OCI-LY7 (cell line): Measurements from ENCODE around the gene KLF13. TPM values are rescaled to one million over a fixed set of nuclear protein-coding genes. Genes with fewer than 3 reads are reported as not detected.
A peak's percentile ranks its signal among the peaks of the same experiment; 100 is the strongest.

ENCODE experiments used
- BruUV-seq: library from RNA; stranded (reverse); fragments of 400-500 nt; replicated peaks from 2 replicates; lab custom pipeline; 2021; lab: Mats Ljungman, UMichigan
- CTCF ChIA-PET: fragments of 300-600 bp; sonication (Branson Sonifier 250); formaldehyde crosslinking; loops from one replicate; lab custom pipeline; 2022; ENCODE audit warnings: antibody characterized with exemption; ENCODE audit not compliant: unreplicated experiment; lab: Charles Lee
- POLR2A ChIA-PET: fragments of 300-600 bp; sonication (Branson Sonifier 250); formaldehyde crosslinking; loops from one replicate; lab custom pipeline; 2022; ENCODE audit warnings: antibody characterized with exemption; lab: Charles Lee
- DNase-seq: peaks from one replicate; pipeline ENCODE4 v3.0.0-alpha.2; 2015; ENCODE audit warnings: low spot score
- H2AFZ ChIP-seq: fragments of 200-600 bp; sonication (generic), shearing (Covaris generic); 2 replicates; pipeline ENCODE4 v1.6.1; 2014; ENCODE audit warnings: mild to moderate bottlenecking, antibody characterized with exemption, low read length, moderate library complexity
- H3K27ac ChIP-seq: fragments of 200-600 bp; sonication (generic); 2 replicates; pipeline ENCODE4 v1.5.1; 2014; ENCODE audit warnings: mixed run types, low read depth, mild to moderate bottlenecking, moderate library complexity, low read length, inconsistent platforms; ENCODE audit not compliant: poor library complexity, severe bottlenecking
- H3K36me3 ChIP-seq: fragments of 200-600 bp; sonication (generic); 2 replicates; pipeline ENCODE4 v1.6.1; 2014; ENCODE audit warnings: mild to moderate bottlenecking, antibody characterized with exemption, low read length, moderate library complexity, mixed read lengths; ENCODE audit not compliant: insufficient read depth
- H3K4me1 ChIP-seq: fragments of 200-600 bp; sonication (generic); 2 replicates; pipeline ENCODE4 v1.5.1; 2014; ENCODE audit warnings: mild to moderate bottlenecking, low read length; ENCODE audit not compliant: insufficient read depth, poor library complexity, severe bottlenecking
- H3K4me2 ChIP-seq: fragments of 200-600 bp; sonication (generic); 2 replicates; pipeline ENCODE4 v1.6.1; 2014; ENCODE audit warnings: mild to moderate bottlenecking, low read length
- H3K4me3 ChIP-seq: fragments of 200-600 bp; sonication (generic); 2 replicates; pipeline ENCODE4 v1.5.1; 2014; ENCODE audit warnings: mild to moderate bottlenecking, low read depth, low read length; ENCODE audit not compliant: poor library complexity, severe bottlenecking
- H3K79me2 ChIP-seq: fragments of 200-600 bp; sonication (generic); 2 replicates; pipeline ENCODE4 v1.6.1; 2016; ENCODE audit warnings: low read depth, mild to moderate bottlenecking, low read length, moderate library complexity, mixed read lengths; ENCODE audit not compliant: insufficient read depth
- H3K9me2 ChIP-seq: fragments of 200-600 bp; sonication (generic); 2 replicates; pipeline ENCODE4 v1.6.1; 2016; ENCODE audit warnings: mild to moderate bottlenecking, low read length, mixed read lengths; ENCODE audit not compliant: insufficient read depth
- H3K9me3 ChIP-seq: fragments of 200-600 bp; sonication (generic); 2 replicates; pipeline ENCODE4 v1.6.1; 2014; ENCODE audit warnings: mild to moderate bottlenecking, mixed run types, low read length, mixed read lengths
- H4K20me1 ChIP-seq: fragments of 200-600 bp; sonication (generic); 2 replicates; pipeline ENCODE4 v1.6.1; 2014; ENCODE audit warnings: mild to moderate bottlenecking, antibody characterized with exemption, low read length, moderate library complexity, mixed read lengths; ENCODE audit not compliant: insufficient read depth
- CTCF ChIP-seq: fragments of 200-600 bp; sonication (generic); conservative IDR thresholded peaks from 2 replicates; pipeline ENCODE4 v1.5.1; 2014; ENCODE audit warnings: mild to moderate bottlenecking, antibody characterized with exemption, low read length, moderate library complexity, mixed read lengths
- EZH2phosphoT487 ChIP-seq: fragments of 200-600 bp; sonication (generic); IDR thresholded peaks from 2 replicates; pipeline ENCODE4 v1.6.1; 2018; ENCODE audit warnings: low read depth, borderline replicate concordance, mild to moderate bottlenecking, mixed run types, antibody characterized with exemption, low read length, moderate library complexity, mixed read lengths
- intact Hi-C: fragments of 100-400 bp; cut with micrococcal nuclease; formaldehyde crosslinking; loops from one replicate; pipeline ENCODE4 v1.10.0; 2022; ENCODE audit not compliant: unreplicated experiment
- total RNA-seq, 2 experiments: library from RNA; depleted of rRNA in 1 of 2; stranded (reverse); fragments of >200 nt in 1 of 2; shearing (Covaris generic) in 1 of 2; gene quantifications; 2 replicates each; pipeline ENCODE4 v1.2.3, GENCODE V29; 2014 to 2022

Gene KLF13
- total RNA-seq, 2 experiments from 2014 or later = 63.2 to 64.6 TPM

GRCh38 chr15:31374489-31374888 is 47.9 kb downstream of the KLF13 start:
- Histone ChIP-seq H4K20me1 (no peaks in the 10 kb centered on the region), H2AFZ (no peak overlapping the region), H3K9me2 (no peaks in the 10 kb centered on the region), H3K79me2 (peaks cover 22% of the 10 kb centered on the region), H3K4me2 (no peak overlapping the region), H3K27ac (no peak overlapping the region), H3K4me3 (no peak overlapping the region), H3K9me3 (peaks cover 2% of the 10 kb centered on the region), H3K4me1 (peaks cover 16% of the 10 kb centered on the region), H3K36me3 (peaks cover 77% of the 10 kb centered on the region)
- POLR2A ChIA-PET = interaction anchor here (0.6 kb wide), 1 partner anchor 145 kb away, joined by 3 read pairs; no protein-coding TSS in a partner anchor
- no peak for DNase-seq
- no TSS peak for BruUV-seq
- no peak for TF ChIP-seq CTCF
- TF ChIP-seq EZH2phosphoT487 = no peak
- CTCF ChIA-PET = no interaction called here
- intact Hi-C loops = no loop called here

GRCh38 chr15:31374986-31375385 is 48.4 kb downstream of the KLF13 start:
- H3K9me3 ChIP-seq = no peaks in the 10 kb centered on the region
- ChIA-PET CTCF (no interaction called here), POLR2A (no interaction called here)
- H3K36me3 ChIP-seq = peaks cover 80% of the 10 kb centered on the region
- H3K27ac ChIP-seq = no peak overlapping the region
- BruUV-seq = TSS peak; percentile 55
- no peaks in the 10 kb centered on the region for H4K20me1 ChIP-seq
- no peak overlapping the region for H3K4me3 ChIP-seq
- no peaks in the 10 kb centered on the region for H3K9me2 ChIP-seq
- no peak for DNase-seq
- peaks cover 17% of the 10 kb centered on the region for H3K79me2 ChIP-seq
- no peak overlapping the region for H2AFZ ChIP-seq
- no peak for TF ChIP-seq EZH2phosphoT487
- TF ChIP-seq CTCF = no peak
- H3K4me2 ChIP-seq = no peak overlapping the region
- intact Hi-C loops = no loop called here
- peaks cover 11% of the 10 kb centered on the region for H3K4me1 ChIP-seq

- TF ChIP-seq EZH2phosphoT487 = no peak
- TF ChIP-seq CTCF = no peak
- POLR2A ChIA-PET = no interaction called here
- H3K9me3 ChIP-seq = no peaks in the 10 kb centered on the region
- no peak overlapping the region for H3K4me2 ChIP-seq
- H3K4me3 ChIP-seq = no peak overlapping the region
- H3K79me2 ChIP-seq = peaks cover 9% of the 10 kb centered on the region
- intact Hi-C loops = no loop called here
- H2AFZ ChIP-seq = no peak overlapping the region
- peaks cover 3% of the 10 kb centered on the region for H3K4me1 ChIP-seq
- no peaks in the 10 kb centered on the region for H4K20me1 ChIP-seq
- no TSS peak for BruUV-seq
- H3K9me2 ChIP-seq = no peaks in the 10 kb centered on the region
- no peak overlapping the region for H3K27ac ChIP-seq
- H3K36me3 ChIP-seq = peaks cover 88% of the 10 kb centered on the region
- no peak for DNase-seq
- CTCF ChIA-PET = no interaction called here
These were observed 49.1 kb downstream of the KLF13 start for GRCh38 chr15:31375772-31376171.
